Measurements from ENCODE around the gene KCNJ9. TPM values are rescaled to one million over a fixed set of nuclear protein-coding genes. Genes with fewer than 3 reads are reported as not detected.

Gene KCNJ9
- total and polyA plus RNA-seq, 4 donors: not detected

DNA sequence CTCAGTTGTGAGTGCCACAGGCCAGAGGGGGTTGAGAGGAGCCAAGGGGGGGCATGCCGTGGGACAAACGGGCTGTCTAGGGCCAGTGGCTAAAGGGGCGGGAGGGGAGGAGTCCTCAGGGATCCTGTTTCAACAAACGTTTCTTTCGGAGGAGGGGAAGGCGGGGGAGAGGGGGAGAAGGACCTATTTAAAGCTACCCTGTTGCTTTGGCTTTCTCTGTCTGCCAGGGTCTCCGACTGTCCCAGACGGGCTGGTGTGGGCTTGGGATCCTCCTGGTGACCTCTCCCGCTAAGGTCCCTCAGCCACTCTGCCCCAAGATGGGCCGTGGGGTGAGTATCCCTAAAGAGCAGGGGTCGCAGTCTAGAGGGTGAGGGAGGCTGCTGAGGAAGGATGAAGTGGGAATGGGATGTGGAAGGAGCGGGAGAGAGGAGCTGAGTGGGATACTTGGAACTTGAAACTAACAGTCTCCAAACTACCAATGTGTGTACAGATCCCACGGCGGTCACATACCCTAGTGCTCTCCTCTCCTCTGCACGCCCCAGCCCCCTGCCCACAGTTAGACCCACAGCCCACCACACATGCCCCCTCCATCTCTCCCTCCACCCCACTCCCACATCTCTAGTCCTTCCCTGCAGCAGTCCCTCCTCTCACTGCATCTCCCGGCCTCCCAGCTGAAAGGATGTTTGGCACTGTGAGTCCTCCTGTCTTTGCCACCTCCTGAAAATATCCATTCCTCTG, 34.4 kb downstream of the KCNJ9 start, which contains the start of gene ATP1A2:
Gene ATP1A2, plus strand, starts transcription at position 215 of the 738 bp plus-strand sequence. Its CDS starts 103 bp downstream, at position 318.
- H3K9me3 ChIP-seq (ENCODE audit: control insufficient read depth in 4 of 4, low read length in 3 of 4): no peaks in the 10 kb centered on the region
- H3K4me1 ChIP-seq (ENCODE audit: control insufficient read depth in 4 of 4, insufficient read depth in 4 of 4, low read length in 3 of 4): no peaks in the 10 kb centered on the region
- H3K4me3 ChIP-seq (ENCODE audit: low read depth in 1 of 3, low read length in 3 of 3): no peak within 1 kb of the TSS
- H3K9ac ChIP-seq (ENCODE audit: low read depth in 1 of 2, low read length in 2 of 2): no peak within 1 kb of the TSS
- 46% methylated on average over 16 of the region's 16 CpGs for WGBS
- H3K27ac ChIP-seq (ENCODE audit: low read depth in 1 of 2, low read length in 2 of 2): no peak within 1 kb of the TSS
- no peak for TF ChIP-seq RXRA (IDR thresholded peaks at IDR 0.05)
- peaks cover 0 to 2% (median 0%) of the 10 kb centered on the region in 4 donors for H3K27me3 ChIP-seq (ENCODE audit: control insufficient read depth in 4 of 4, insufficient read depth in 4 of 4, low read length in 3 of 4)
- DNase-seq (ENCODE audit: low spot score): no peak
- no peaks in the 10 kb centered on the region for H3K36me3 ChIP-seq (ENCODE audit: control insufficient read depth in 4 of 4, insufficient read depth in 3 of 4, low read depth in 1 of 4, low read length in 3 of 4)

DNA sequence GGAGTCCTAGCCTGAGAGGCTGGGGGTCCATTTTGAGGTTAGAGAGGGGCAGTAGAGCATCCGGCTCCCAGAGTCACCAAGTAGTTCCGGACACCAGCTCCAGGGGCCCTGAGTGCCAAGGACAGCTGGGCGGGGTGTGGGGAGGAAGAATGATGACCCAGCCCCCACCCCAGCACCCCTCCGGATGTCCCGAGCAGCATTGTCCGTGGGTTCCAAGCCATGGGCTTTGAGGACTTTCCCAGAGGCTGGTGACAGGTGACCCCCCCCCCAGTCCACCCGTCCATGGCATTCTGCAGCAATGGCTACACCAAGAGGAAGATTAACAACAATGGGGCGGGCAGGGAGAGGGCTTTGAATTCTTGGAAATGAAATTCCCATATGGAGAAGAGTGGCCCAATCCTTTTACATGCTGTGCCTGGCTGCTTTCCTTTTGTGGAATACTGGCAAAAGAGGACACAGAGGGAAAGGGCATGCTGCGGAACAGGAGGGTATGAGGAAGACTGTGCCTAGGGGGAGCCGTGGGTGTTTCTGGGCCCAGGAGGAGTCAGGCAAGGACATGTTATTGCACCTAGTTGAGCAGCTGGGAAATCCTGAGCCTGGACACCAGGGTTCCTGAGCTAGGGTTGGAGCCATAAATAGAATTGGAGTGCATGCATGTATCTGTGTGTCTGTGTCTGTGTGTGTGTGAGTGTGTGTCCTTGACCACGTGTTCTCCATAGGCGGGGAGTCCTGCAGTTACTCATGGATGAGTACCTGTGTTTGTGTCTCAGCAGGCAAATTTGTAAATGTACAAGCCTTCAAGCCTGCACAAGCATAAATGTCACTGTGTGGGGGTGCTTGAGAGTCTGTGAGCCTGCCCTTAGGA, 35.2 kb downstream of the KCNJ9 start:
- Histone ChIP-seq H3K27me3 (ENCODE audit: control insufficient read depth in 4 of 4, insufficient read depth in 4 of 4, low read length in 3 of 4) (peaks cover 0 to 2% (median 0%) of the 10 kb centered on the region in 4 donors), H3K36me3 (ENCODE audit: control insufficient read depth in 4 of 4, insufficient read depth in 3 of 4, low read depth in 1 of 4, low read length in 3 of 4) (no peaks in the 10 kb centered on the region), H3K9me3 (ENCODE audit: control insufficient read depth in 4 of 4, low read length in 3 of 4) (no peaks in the 10 kb centered on the region), H3K4me1 (ENCODE audit: control insufficient read depth in 4 of 4, insufficient read depth in 4 of 4, low read length in 3 of 4) (no peaks in the 10 kb centered on the region), H3K27ac (ENCODE audit: low read depth in 1 of 2, low read length in 2 of 2) (no peak overlapping the region), H3K9ac (ENCODE audit: low read depth in 1 of 2, low read length in 2 of 2) (no peak overlapping the region), H3K4me3 (ENCODE audit: low read depth in 1 of 3, low read length in 3 of 3) (no peak overlapping the region)
- DNase-seq (ENCODE audit: low spot score): no peak
- TF ChIP-seq HNF4A (conservative IDR thresholded peaks at IDR 0.05): no peak
- TF ChIP-seq, protein P1, sequence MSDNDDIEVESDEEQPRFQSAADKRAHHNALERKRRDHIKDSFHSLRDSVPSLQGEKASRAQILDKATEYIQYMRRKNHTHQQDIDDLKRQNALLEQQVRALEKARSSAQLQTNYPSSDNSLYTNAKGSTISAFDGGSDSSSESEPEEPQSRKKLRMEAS (IDR thresholded peaks at IDR 0.05): no peak
- no peak for TF ChIP-seq RAD21 (IDR thresholded peaks at IDR 0.05)
- no peak for TF ChIP-seq RXRA (IDR thresholded peaks at IDR 0.05)
- no peak for TF ChIP-seq JUND (IDR thresholded peaks at IDR 0.05)
- TF ChIP-seq FOXA1 (IDR thresholded peaks at IDR 0.05): no peak
- TF ChIP-seq SP1 (IDR thresholded peaks at IDR 0.05): no peak
- no peak for TF ChIP-seq TAF1 (conservative IDR thresholded peaks at IDR 0.05)
- WGBS: 64% methylated on average over 12 of the region's 12 CpGs

DNA sequence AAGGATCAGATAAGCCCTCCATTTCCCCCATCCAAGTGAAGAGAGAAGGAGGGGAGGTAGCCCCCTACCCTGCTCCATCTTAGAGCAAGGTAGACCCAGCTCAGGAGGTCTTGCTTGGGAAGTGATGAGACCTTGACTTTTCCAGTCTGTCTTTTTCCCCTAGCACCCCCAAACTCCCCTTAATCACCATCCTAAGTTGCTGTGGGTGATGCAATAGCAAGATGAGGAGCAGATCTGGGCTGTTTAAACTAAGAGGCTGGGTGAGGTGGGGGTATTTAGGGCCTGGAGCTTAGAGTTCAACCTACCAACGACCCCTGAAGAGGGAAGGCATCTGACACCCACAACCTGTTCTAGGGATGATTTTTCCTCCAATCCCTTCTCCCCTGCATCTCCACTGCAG, 36.0 kb downstream of the KCNJ9 start:
- no peak for DNase-seq (ENCODE audit: low spot score)
- no peak overlapping the region for H3K27ac ChIP-seq (ENCODE audit: low read depth in 1 of 2, low read length in 2 of 2)
- no peaks in the 10 kb centered on the region for H3K4me1 ChIP-seq (ENCODE audit: control insufficient read depth in 4 of 4, insufficient read depth in 4 of 4, low read length in 3 of 4)
- WGBS: 19% methylated on average over 1 of the region's 1 CpG
- H3K4me3 ChIP-seq (ENCODE audit: low read depth in 1 of 3, low read length in 3 of 3): no peak overlapping the region
- H3K36me3 ChIP-seq (ENCODE audit: control insufficient read depth in 4 of 4, insufficient read depth in 3 of 4, low read depth in 1 of 4, low read length in 3 of 4): no peaks in the 10 kb centered on the region
- H3K27me3 ChIP-seq (ENCODE audit: control insufficient read depth in 4 of 4, insufficient read depth in 4 of 4, low read length in 3 of 4): peaks cover 0 to 2% (median 0%) of the 10 kb centered on the region in 4 donors
- no peak overlapping the region for H3K9ac ChIP-seq (ENCODE audit: low read depth in 1 of 2, low read length in 2 of 2)
- no peaks in the 10 kb centered on the region for H3K9me3 ChIP-seq (ENCODE audit: control insufficient read depth in 4 of 4, low read length in 3 of 4)
- TF ChIP-seq GABPA (IDR thresholded peaks at IDR 0.05 in 1 of 2, conservative IDR thresholded peaks at IDR 0.05 in 1 of 2) (no peak), HNF4A (conservative IDR thresholded peaks at IDR 0.05) (no peak), TAF1 (conservative IDR thresholded peaks at IDR 0.05) (no peak), NR2F2 (IDR thresholded peaks at IDR 0.05) (no peak), YY1 (IDR thresholded peaks at IDR 0.05) (no peak), HNF4G (IDR thresholded peaks at IDR 0.05) (no peak), RXRA (IDR thresholded peaks at IDR 0.05) (no peak), EGR1 (IDR thresholded peaks at IDR 0.05; ENCODE audit: low read depth in 2 of 2) (no peak), FOXA1 (IDR thresholded peaks at IDR 0.05) (no peak), JUND (IDR thresholded peaks at IDR 0.05) (no peak), FOXA2 (IDR thresholded peaks at IDR 0.05) (no peak), RAD21 (IDR thresholded peaks at IDR 0.05) (no peak)
- TF ChIP-seq, protein P2, sequence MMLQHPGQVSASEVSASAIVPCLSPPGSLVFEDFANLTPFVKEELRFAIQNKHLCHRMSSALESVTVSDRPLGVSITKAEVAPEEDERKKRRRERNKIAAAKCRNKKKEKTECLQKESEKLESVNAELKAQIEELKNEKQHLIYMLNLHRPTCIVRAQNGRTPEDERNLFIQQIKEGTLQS (IDR thresholded peaks at IDR 0.05): no peak
- TF ChIP-seq, protein P3, sequence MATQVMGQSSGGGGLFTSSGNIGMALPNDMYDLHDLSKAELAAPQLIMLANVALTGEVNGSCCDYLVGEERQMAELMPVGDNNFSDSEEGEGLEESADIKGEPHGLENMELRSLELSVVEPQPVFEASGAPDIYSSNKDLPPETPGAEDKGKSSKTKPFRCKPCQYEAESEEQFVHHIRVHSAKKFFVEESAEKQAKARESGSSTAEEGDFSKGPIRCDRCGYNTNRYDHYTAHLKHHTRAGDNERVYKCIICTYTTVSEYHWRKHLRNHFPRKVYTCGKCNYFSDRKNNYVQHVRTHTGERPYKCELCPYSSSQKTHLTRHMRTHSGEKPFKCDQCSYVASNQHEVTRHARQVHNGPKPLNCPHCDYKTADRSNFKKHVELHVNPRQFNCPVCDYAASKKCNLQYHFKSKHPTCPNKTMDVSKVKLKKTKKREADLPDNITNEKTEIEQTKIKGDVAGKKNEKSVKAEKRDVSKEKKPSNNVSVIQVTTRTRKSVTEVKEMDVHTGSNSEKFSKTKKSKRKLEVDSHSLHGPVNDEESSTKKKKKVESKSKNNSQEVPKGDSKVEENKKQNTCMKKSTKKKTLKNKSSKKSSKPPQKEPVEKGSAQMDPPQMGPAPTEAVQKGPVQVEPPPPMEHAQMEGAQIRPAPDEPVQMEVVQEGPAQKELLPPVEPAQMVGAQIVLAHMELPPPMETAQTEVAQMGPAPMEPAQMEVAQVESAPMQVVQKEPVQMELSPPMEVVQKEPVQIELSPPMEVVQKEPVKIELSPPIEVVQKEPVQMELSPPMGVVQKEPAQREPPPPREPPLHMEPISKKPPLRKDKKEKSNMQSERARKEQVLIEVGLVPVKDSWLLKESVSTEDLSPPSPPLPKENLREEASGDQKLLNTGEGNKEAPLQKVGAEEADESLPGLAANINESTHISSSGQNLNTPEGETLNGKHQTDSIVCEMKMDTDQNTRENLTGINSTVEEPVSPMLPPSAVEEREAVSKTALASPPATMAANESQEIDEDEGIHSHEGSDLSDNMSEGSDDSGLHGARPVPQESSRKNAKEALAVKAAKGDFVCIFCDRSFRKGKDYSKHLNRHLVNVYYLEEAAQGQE (IDR thresholded peaks at IDR 0.05): no peak
- TF ChIP-seq, protein P1 (IDR thresholded peaks at IDR 0.05): no peak
- TF ChIP-seq, protein P4, sequence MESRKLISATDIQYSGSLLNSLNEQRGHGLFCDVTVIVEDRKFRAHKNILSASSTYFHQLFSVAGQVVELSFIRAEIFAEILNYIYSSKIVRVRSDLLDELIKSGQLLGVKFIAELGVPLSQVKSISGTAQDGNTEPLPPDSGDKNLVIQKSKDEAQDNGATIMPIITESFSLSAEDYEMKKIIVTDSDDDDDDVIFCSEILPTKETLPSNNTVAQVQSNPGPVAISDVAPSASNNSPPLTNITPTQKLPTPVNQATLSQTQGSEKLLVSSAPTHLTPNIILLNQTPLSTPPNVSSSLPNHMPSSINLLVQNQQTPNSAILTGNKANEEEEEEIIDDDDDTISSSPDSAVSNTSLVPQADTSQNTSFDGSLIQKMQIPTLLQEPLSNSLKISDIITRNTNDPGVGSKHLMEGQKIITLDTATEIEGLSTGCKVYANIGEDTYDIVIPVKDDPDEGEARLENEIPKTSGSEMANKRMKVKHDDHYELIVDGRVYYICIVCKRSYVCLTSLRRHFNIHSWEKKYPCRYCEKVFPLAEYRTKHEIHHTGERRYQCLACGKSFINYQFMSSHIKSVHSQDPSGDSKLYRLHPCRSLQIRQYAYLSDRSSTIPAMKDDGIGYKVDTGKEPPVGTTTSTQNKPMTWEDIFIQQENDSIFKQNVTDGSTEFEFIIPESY (IDR thresholded peaks at IDR 0.05): no peak

Data from liver (tissue), 9 donors.